AML-193 (cell line): Measurements from ENCODE around the gene JADE2.
"Not testable (repeated sequence)": the region's sequence is repeated elsewhere in the genome, so short reads cannot be mapped to it uniquely, and the experiment has no call there.

ENCODE experiments used
- DNase-seq, 2 experiments: peaks; one replicate each; lab custom pipeline; 2025; lab: John Stamatoyannopoulos, UW

Gene JADE2

GRCh38 chr5:134524826-134525682, at the start of gene JADE2:
Gene JADE2 (plus strand): TSS chr5:134525670. CDS start chr5:134535858, 10,188 bp downstream.
- DNase-seq = peak; percentile 72 to 80

- DNase-seq = no peak
Measured at GRCh38 chr5:134477462-134478245, 47.8 kb upstream of the JADE2 start.

- DNase-seq = no peak
Measured at GRCh38 chr5:134479839-134480238, 45.6 kb upstream of the JADE2 start.

- DNase-seq = no peak
Measured at GRCh38 chr5:134489227-134489944, 36.1 kb upstream of the JADE2 start.

GRCh38 chr5:134490255-134490924, 35.1 kb upstream of the JADE2 start:
- no peak for DNase-seq

GRCh38 chr5:134490925-134491271, 34.6 kb upstream of the JADE2 start:
- DNase-seq = no peak

GRCh38 chr5:134491841-134492442, 33.5 kb upstream of the JADE2 start:
- no peak for DNase-seq

- no peak for DNase-seq
Measured at GRCh38 chr5:134492568-134492967, 32.9 kb upstream of the JADE2 start.

GRCh38 chr5:134493461-134494055, 31.9 kb upstream of the JADE2 start:
- DNase-seq = peak; percentile 75 to 78

GRCh38 chr5:134494780-134495179, 30.7 kb upstream of the JADE2 start:
- DNase-seq = no peak

GRCh38 chr5:134499905-134500304, 25.6 kb upstream of the JADE2 start:
- DNase-seq = not testable (repeated sequence)

- no peak for DNase-seq
Measured at GRCh38 chr5:134500699-134501430, 24.6 kb upstream of the JADE2 start.

- no peak for DNase-seq
Measured at GRCh38 chr5:134502259-134502658, 23.2 kb upstream of the JADE2 start.

- peak; percentile 95 to 97 for DNase-seq
Measured at GRCh38 chr5:134503088-134503936, 22.2 kb upstream of the JADE2 start.

- DNase-seq = no peak
Measured at GRCh38 chr5:134503937-134504437, 21.5 kb upstream of the JADE2 start.

- no peak for DNase-seq
Measured at GRCh38 chr5:134504629-134505300, 20.7 kb upstream of the JADE2 start.

GRCh38 chr5:134506054-134507039, 19.1 kb upstream of the JADE2 start:
- no peak for DNase-seq
